Tibial nerve (tissue), 4 donors: Measurements from ENCODE around the gene DNLZ. TPM values are rescaled to one million over a fixed set of nuclear protein-coding genes. Genes with fewer than 3 reads are reported as not detected.

ENCODE experiments used
- DNase-seq, 2 donors: peaks; one replicate each; pipeline ENCODE4 v3.0.0-alpha.2; 2019; ENCODE audit warnings: low spot score in 2 of 2
- H3K27ac ChIP-seq, 4 donors: fragments of 200-600 bp; sonication (generic) in 3 of 4; one replicate each; pipeline ENCODE4 v1.5.1; 2017 to 2019; ENCODE audit warnings: mild to moderate bottlenecking in 1 of 4
- H3K27me3 ChIP-seq, 2 donors: fragments of 200-600 bp; sonication (generic) in 1 of 2; one replicate each; pipeline versions ENCODE4 v1.5.1 to v1.6.0; 2017 to 2019
- H3K36me3 ChIP-seq, 3 donors: fragments of 200-600 bp; sonication (generic); one replicate each; pipeline ENCODE4 v1.5.1; 2018 to 2019
- H3K4me1 ChIP-seq, 4 donors: fragments of 200-600 bp; sonication (generic) in 3 of 4; one replicate each; pipeline ENCODE4 v1.5.1; 2017 to 2019
- H3K4me3 ChIP-seq, 4 donors: fragments of 200-600 bp; sonication (generic) in 3 of 4; one replicate each; pipeline ENCODE4 v1.5.1; 2017 to 2019; ENCODE audit warnings: mild to moderate bottlenecking in 1 of 4, moderate library complexity in 1 of 4
- H3K9me3 ChIP-seq, 4 donors: fragments of 200-600 bp; sonication (generic) in 3 of 4; one replicate each; pipeline ENCODE4 v1.5.1; 2017 to 2019
- EP300 ChIP-seq, 2 donors: sonication (generic); formaldehyde crosslinking; IDR thresholded peaks; one replicate each; pipeline ENCODE4 v1.6.1; 2017; ENCODE audit warnings: antibody characterized with exemption in 2 of 2, mild to moderate bottlenecking in 1 of 2
- POLR2A ChIP-seq, 2 donors: fragments of 450-650 bp; IDR thresholded peaks; one replicate each; pipeline ENCODE4 v1.6.1; 2017; ENCODE audit warnings: antibody characterized with exemption in 2 of 2, mild to moderate bottlenecking in 2 of 2, moderate library complexity in 2 of 2
- WGBS, 2 donors: methylation state at CpG; one replicate each; pipeline ENCODE4 v1.1.5; 2018; 5-methylcytosine and 5-hydroxymethylcytosine counted together
- total RNA-seq, 4 donors: library from RNA; depleted of rRNA; stranded (reverse); fragments of >200 nt; gene quantifications; one replicate each; pipeline ENCODE4 v1.1.0, GENCODE V29; 2016
- TF ChIP-seq, protein P1 (sequence below), 5 experiments: fragments of 200-600 bp in 3 of 5; fragments of 450-650 bp in 2 of 5; sonication (generic) in 3 of 5; IDR thresholded peaks; one replicate each; pipeline ENCODE4 v1.5.1; 2016 to 2019; ENCODE audit warnings: antibody characterized with exemption in 5 of 5, mild to moderate bottlenecking in 3 of 5, moderate library complexity in 2 of 5

The DNLZ gene
- total RNA-seq, 4 donors from 2014 or later, result 49.4 to 79.5 (median 70.8) TPM

DNA sequence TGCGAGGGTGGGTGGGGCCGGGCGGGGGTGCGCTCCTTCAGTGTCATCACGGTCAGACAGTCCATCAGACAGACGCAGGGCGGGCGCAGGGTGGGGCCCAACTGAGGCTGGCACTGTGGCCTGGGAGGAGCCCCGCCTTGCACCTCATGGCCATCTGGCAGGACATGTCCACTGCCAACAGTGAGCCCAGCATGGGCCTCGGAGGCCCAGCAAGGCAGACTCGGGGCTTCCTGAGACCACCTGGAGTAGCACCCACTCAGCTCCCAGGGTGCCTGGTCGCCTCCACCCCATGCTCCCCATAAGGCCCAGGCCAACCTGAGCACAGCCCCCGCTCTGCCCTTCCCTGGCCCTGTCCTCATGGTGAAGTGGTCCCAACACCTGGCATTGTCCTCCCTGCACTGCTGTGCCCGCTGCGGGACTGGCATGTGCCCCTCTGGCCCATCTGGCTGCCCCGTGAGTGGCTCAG is 44.7 kb downstream of the DNLZ start:
- peaks cover 0 to 10% (median 0%) of the 10 kb centered on the region in 4 donors for H3K4me1 ChIP-seq
- H3K27me3 ChIP-seq, result no peaks in the 10 kb centered on the region
- H3K9me3 ChIP-seq, result peaks cover 0 to 16% (median 0%) of the 10 kb centered on the region in 4 donors
- WGBS, 2 donors, result 86 to 87% methylated on average over 7 to 16 of the region's 16 CpGs
- no peak overlapping the region for H3K4me3 ChIP-seq
- no peak for DNase-seq
- no peaks in the 10 kb centered on the region for H3K36me3 ChIP-seq
- no peak overlapping the region for H3K27ac ChIP-seq
- no peak for TF ChIP-seq EP300 (IDR thresholded peaks at IDR 0.05)
- TF ChIP-seq, protein P1, sequence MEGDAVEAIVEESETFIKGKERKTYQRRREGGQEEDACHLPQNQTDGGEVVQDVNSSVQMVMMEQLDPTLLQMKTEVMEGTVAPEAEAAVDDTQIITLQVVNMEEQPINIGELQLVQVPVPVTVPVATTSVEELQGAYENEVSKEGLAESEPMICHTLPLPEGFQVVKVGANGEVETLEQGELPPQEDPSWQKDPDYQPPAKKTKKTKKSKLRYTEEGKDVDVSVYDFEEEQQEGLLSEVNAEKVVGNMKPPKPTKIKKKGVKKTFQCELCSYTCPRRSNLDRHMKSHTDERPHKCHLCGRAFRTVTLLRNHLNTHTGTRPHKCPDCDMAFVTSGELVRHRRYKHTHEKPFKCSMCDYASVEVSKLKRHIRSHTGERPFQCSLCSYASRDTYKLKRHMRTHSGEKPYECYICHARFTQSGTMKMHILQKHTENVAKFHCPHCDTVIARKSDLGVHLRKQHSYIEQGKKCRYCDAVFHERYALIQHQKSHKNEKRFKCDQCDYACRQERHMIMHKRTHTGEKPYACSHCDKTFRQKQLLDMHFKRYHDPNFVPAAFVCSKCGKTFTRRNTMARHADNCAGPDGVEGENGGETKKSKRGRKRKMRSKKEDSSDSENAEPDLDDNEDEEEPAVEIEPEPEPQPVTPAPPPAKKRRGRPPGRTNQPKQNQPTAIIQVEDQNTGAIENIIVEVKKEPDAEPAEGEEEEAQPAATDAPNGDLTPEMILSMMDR (IDR thresholded peaks at IDR 0.05), result no peak
- no peak for TF ChIP-seq POLR2A (IDR thresholded peaks at IDR 0.05)

DNA sequence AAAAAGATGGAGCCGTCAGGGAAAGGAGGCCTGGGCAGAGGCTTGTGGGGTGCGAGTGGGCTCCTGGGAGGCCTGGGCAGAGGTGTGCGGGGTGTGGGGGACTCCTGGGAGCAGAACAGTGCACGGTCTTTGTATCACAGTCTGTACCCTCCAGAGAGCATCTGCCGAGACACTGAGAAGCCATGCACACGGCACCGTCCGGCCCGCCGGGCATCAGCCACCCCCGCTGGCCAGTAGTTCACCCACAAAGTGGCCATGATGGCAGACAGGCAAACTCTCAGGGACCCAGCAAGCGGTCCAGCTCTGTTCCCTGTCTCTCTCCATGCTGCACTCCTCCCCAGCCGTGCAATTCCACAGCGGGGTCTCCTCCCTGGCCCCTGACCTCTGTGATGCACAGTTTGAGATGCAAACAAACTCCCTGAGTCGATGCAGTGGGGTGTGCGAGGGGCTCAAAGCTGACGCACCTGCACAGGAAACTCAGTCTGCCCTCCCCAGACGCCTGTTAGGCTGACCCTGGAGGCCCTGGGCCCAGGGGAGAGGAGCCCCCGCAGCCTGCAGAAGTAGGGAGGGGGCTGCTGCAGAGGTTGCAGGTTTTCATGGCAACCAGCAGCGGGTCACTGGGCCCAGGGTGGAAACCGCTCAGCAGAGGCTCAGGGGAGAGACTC is 45.3 kb downstream of the DNLZ start:
- H3K36me3 ChIP-seq, result no peaks in the 10 kb centered on the region
- no peak overlapping the region for H3K27ac ChIP-seq
- H3K4me3 ChIP-seq, result no peak overlapping the region
- TF ChIP-seq, protein P1 (IDR thresholded peaks at IDR 0.05), result no peak
- no peak for TF ChIP-seq EP300 (IDR thresholded peaks at IDR 0.05)
- TF ChIP-seq POLR2A (IDR thresholded peaks at IDR 0.05), result no peak
- no peak for DNase-seq
- WGBS, 2 donors, result 67 to 68% methylated on average over 15 to 17 of the region's 21 CpGs
- H3K27me3 ChIP-seq, result no peaks in the 10 kb centered on the region
- H3K4me1 ChIP-seq, result peaks cover 0 to 4% (median 0%) of the 10 kb centered on the region in 4 donors
- peaks cover 0 to 16% (median 0%) of the 10 kb centered on the region in 4 donors for H3K9me3 ChIP-seq

DNA sequence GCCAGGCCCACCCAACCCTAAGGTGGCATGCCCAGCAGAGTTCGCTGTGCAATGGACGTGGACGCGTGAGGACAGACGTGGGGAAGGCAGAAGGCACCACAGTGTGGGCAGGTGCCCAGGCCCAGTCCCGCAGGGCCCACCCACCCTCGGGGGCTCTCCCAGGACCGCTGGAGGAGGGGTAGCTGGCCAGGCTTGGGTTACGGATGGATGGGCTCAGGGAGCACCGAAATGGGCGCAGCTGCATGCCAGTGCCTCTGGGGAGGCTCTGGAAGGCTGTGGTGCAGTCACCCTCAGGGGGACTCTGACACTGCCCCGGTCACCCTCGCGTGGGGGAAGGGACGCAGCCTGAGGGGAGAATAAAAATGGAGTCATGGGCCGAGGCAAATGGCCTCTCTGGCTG is 45.8 kb downstream of the DNLZ start:
- 80 to 83% methylated on average over 16 of the region's 16 CpGs for WGBS, 2 donors
- peaks cover 0 to 16% (median 0%) of the 10 kb centered on the region in 4 donors for H3K9me3 ChIP-seq
- TF ChIP-seq, protein P1 (IDR thresholded peaks at IDR 0.05), result no peak
- TF ChIP-seq EP300 (IDR thresholded peaks at IDR 0.05) (no peak), POLR2A (IDR thresholded peaks at IDR 0.05) (no peak)
- no peaks in the 10 kb centered on the region for H3K27me3 ChIP-seq
- H3K4me3 ChIP-seq, result no peak overlapping the region
- no peak for DNase-seq
- no peaks in the 10 kb centered on the region for H3K36me3 ChIP-seq
- H3K27ac ChIP-seq, result no peak overlapping the region
- no peaks in the 10 kb centered on the region for H3K4me1 ChIP-seq

DNA sequence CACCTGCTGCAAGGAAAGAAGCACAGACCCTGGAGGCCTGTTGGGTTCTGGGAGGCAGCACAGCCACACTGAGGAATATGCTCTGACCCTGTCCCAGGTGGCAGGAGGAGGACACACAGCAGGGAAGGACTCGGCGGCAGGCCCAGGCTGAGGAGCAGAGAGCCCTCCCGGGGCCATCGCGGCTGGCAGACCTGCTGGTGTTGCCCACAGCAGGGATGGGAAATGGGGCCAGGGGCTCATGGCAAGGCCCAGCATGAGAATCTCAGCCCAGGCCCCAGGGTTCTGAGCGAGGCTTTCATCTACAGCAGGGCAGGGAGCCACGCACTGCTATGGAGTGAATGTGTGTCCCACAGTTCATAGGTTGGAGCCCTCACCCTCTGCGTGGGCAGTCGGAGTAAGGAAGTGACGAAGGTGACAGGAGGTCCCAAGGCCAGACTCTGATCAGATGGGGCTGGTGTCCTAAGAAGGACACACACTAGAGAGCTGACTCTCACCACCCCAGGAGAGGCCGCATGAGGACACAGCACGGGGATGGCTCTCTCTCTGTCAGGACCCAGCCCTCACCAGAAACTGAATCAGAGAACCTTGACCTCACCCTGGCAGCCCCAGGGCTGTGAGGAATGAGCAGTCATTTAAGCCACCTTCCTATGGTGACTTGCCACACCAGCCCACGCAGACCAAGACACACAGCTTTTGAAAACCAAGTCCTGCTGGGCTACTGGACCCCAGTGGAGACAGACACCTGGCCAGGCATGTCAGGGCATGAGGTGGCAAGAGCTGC is 46.5 kb downstream of the DNLZ start:
- DNase-seq, result no peak
- WGBS, 2 donors, result 86 to 90% methylated on average over 12 to 13 of the region's 13 CpGs
- TF ChIP-seq, protein P1 (IDR thresholded peaks at IDR 0.05), result no peak
- TF ChIP-seq EP300 (IDR thresholded peaks at IDR 0.05), result no peak

DNA sequence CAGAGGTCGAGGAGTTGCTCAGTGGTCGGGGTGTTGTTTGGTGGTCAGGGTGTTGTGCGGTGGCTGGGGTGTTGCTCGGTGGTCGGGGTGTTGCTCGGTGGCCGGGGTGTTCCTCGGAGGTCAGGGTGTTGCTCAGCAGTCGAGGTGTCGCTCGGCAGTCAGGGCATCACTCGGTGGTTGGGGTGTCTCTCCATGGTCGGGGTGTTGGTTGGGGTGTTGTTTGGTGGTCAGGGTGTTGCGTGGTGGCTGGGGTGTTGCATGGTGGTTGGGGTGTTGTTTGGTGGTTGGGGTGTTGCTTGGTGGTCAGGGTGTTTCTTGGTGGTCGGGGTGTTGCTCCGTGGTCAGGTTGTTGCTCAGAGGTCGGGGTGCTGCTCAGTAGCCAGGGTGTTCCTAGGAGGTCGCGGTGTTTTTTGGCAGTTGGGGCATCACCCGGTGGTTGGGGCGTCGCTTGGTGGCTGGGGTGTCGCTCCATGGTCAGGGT is 47.2 kb downstream of the DNLZ start:
- Histone ChIP-seq H3K4me3 (no peak overlapping the region), H3K4me1 (no peaks in the 10 kb centered on the region), H3K36me3 (no peaks in the 10 kb centered on the region), H3K27ac (no peak overlapping the region), H3K9me3 (peaks cover 0 to 15% (median 0%) of the 10 kb centered on the region in 4 donors), H3K27me3 (peaks cover 0 to 5% of the 10 kb centered on the region in 2 donors)
- WGBS, 2 donors, result 86 to 95% methylated on average over 22 to 23 of the region's 23 CpGs
- no peak for DNase-seq
- TF ChIP-seq EP300 (IDR thresholded peaks at IDR 0.05), result no peak
- TF ChIP-seq, protein P1 (IDR thresholded peaks at IDR 0.05), result no peak
- no peak for TF ChIP-seq POLR2A (IDR thresholded peaks at IDR 0.05)

More for the DNA sequence above, 46.5 kb downstream of the DNLZ start:
- H3K9me3 ChIP-seq, result peaks cover 0 to 16% (median 0%) of the 10 kb centered on the region in 4 donors
- no peak overlapping the region for H3K4me3 ChIP-seq
- H3K4me1 ChIP-seq, result no peaks in the 10 kb centered on the region
- no peaks in the 10 kb centered on the region for H3K27me3 ChIP-seq
- no peaks in the 10 kb centered on the region for H3K36me3 ChIP-seq
- H3K27ac ChIP-seq, result no peak overlapping the region
